ENCODE results near the gene PADI3. TPM values are rescaled to one million over a fixed set of nuclear protein-coding genes. Genes with fewer than 3 reads are reported as not detected.

PADI3 gene
- polyA plus RNA-seq, 1 of the 3 experiments (the other 2 are of a cell fraction): 0.30 TPM

GRCh38 chr1:17270891-17271765 lies 22.2 kb downstream of the PADI3 start:
- no peaks in the 10 kb centered on the region for H3F3A ChIP-seq (replicated peaks; ENCODE audit: insufficient read depth)
- no peak overlapping the region for H2AFZ ChIP-seq (ENCODE audit: low read depth)
- no peaks in the 10 kb centered on the region for H4K20me1 ChIP-seq (ENCODE audit: insufficient read depth)
- no peak overlapping the region for H3K4me2 ChIP-seq
- no peak overlapping the region for H3K27ac ChIP-seq (ENCODE audit: low read depth in 2 of 2, low read length in 1 of 2)
- H3K4me1 ChIP-seq (ENCODE audit: control insufficient read depth in 1 of 2, insufficient read depth in 2 of 2, low read depth in 1 of 2, low read length in 1 of 2): no peaks in the 10 kb centered on the region
- H3K27me3 ChIP-seq (ENCODE audit: insufficient read depth): no peaks in the 10 kb centered on the region
- no peaks in the 10 kb centered on the region for H3K9me2 ChIP-seq
- H3K4me3 ChIP-seq (ENCODE audit: low read depth in 2 of 2, low read length in 1 of 2): no peak overlapping the region
- no peaks in the 10 kb centered on the region for H3K79me2 ChIP-seq (ENCODE audit: insufficient read depth)
- H3K9me3 ChIP-seq: no peaks in the 10 kb centered on the region
- CTCF ChIA-PET: interaction anchor here (1.1 to 1.2 kb wide), 4 partner anchors 8 to 145 kb away, joined by 3 to 8 read pairs (median 4); no protein-coding TSS in a partner anchor
- no peaks in the 10 kb centered on the region for H3K36me3 ChIP-seq (replicated peaks in 1 of 2; ENCODE audit: control insufficient read depth in 1 of 2, insufficient read depth in 2 of 2, low read length in 1 of 2)
- no peak for DNase-seq
- no peak overlapping the region for H3K9ac ChIP-seq
- WGBS (ENCODE audit: low lambda C conversion rate): 84% methylated on average over 12 of the region's 23 CpGs
- POLR2A ChIA-PET: no interaction called here
- no peak for TF ChIP-seq EP300 (IDR thresholded peaks at IDR 0.05; ENCODE audit: borderline replicate concordance in 1 of 2, low read depth in 1 of 2, low read length in 1 of 2)

- no peak overlapping the region for H3K9ac ChIP-seq
- DNase-seq: no peak
- no peaks in the 10 kb centered on the region for H3F3A ChIP-seq (replicated peaks; ENCODE audit: insufficient read depth)
- POLR2A ChIA-PET: no interaction called here
- no peak overlapping the region for H3K4me3 ChIP-seq (ENCODE audit: low read depth in 2 of 2, low read length in 1 of 2)
- no peaks in the 10 kb centered on the region for H4K20me1 ChIP-seq (ENCODE audit: insufficient read depth)
- no peaks in the 10 kb centered on the region for H3K9me3 ChIP-seq
- no peak overlapping the region for H2AFZ ChIP-seq (ENCODE audit: low read depth)
- WGBS (ENCODE audit: low lambda C conversion rate): 88% methylated on average over 5 of the region's 6 CpGs
- no peaks in the 10 kb centered on the region for H3K79me2 ChIP-seq (ENCODE audit: insufficient read depth)
- H3K4me2 ChIP-seq: no peak overlapping the region
- no peaks in the 10 kb centered on the region for H3K9me2 ChIP-seq
- H3K27me3 ChIP-seq (ENCODE audit: insufficient read depth): no peaks in the 10 kb centered on the region
- H3K4me1 ChIP-seq (ENCODE audit: control insufficient read depth in 1 of 2, insufficient read depth in 2 of 2, low read depth in 1 of 2, low read length in 1 of 2): peaks cover 0 to 4% of the 10 kb centered on the region in 2 experiments; a peak in 1 of 4 replicates
- TF ChIP-seq EP300 (IDR thresholded peaks at IDR 0.05; ENCODE audit: borderline replicate concordance in 1 of 2, low read depth in 1 of 2, low read length in 1 of 2) (no peak), GATA2 (CRISPR knock-in tag; IDR thresholded peaks at IDR 0.05) (no peak), NRF1 (IDR thresholded peaks at IDR 0.05; ENCODE audit: low read depth, low read length) (no peak), ELF1 (IDR thresholded peaks at IDR 0.05) (no peak), SIN3A (IDR thresholded peaks at IDR 0.05; ENCODE audit: borderline replicate concordance, low read depth, low read length) (no peak)
- H3K27ac ChIP-seq (ENCODE audit: low read depth in 2 of 2, low read length in 1 of 2): no peak overlapping the region
- CTCF ChIA-PET: interaction anchor here (1.0 to 1.2 kb wide), 5 partner anchors 9 to 146 kb away, joined by 3 to 8 read pairs (median 4); no protein-coding TSS in a partner anchor
- H3K36me3 ChIP-seq (replicated peaks in 1 of 2; ENCODE audit: control insufficient read depth in 1 of 2, insufficient read depth in 2 of 2, low read length in 1 of 2): no peaks in the 10 kb centered on the region
Observed at GRCh38 chr1:17272066-17272465, 23.2 kb downstream of the PADI3 start.

GRCh38 chr1:17272646-17273045 lies 23.7 kb downstream of the PADI3 start:
- Histone ChIP-seq H3K36me3 (replicated peaks in 1 of 2; ENCODE audit: control insufficient read depth in 1 of 2, insufficient read depth in 2 of 2, low read length in 1 of 2) (no peaks in the 10 kb centered on the region), H3K4me3 (ENCODE audit: low read depth in 2 of 2, low read length in 1 of 2) (no peak overlapping the region), H3K9ac (no peak overlapping the region), H3K4me1 (ENCODE audit: control insufficient read depth in 1 of 2, insufficient read depth in 2 of 2, low read depth in 1 of 2, low read length in 1 of 2) (peaks cover 0 to 4% of the 10 kb centered on the region in 2 experiments; a peak in 1 of 4 replicates), H3K27me3 (ENCODE audit: insufficient read depth) (no peaks in the 10 kb centered on the region), H3K9me3 (no peaks in the 10 kb centered on the region), H3K27ac (ENCODE audit: low read depth in 2 of 2, low read length in 1 of 2) (no peak overlapping the region), H4K20me1 (ENCODE audit: insufficient read depth) (no peaks in the 10 kb centered on the region), H3K79me2 (ENCODE audit: insufficient read depth) (no peaks in the 10 kb centered on the region), H3K4me2 (no peak overlapping the region), H2AFZ (ENCODE audit: low read depth) (no peak overlapping the region), H3K9me2 (no peaks in the 10 kb centered on the region), H3F3A (replicated peaks; ENCODE audit: insufficient read depth) (no peaks in the 10 kb centered on the region)
- no peak for DNase-seq
- ChIA-PET POLR2A (no interaction called here), CTCF (interaction anchor here (1.0 to 1.8 kb wide), 5 partner anchors 13 to 147 kb away, joined by 3 to 8 read pairs (median 4); no protein-coding TSS in a partner anchor)
- WGBS (ENCODE audit: low lambda C conversion rate): 69% methylated on average over 4 of the region's 4 CpGs
- TF ChIP-seq POLR2AphosphoS5 (IDR thresholded peaks at IDR 0.05; ENCODE audit: low read depth, low read length): no peak
- TF ChIP-seq SIN3A (IDR thresholded peaks at IDR 0.05; ENCODE audit: borderline replicate concordance, low read depth, low read length): no peak
- TF ChIP-seq TEAD4 (IDR thresholded peaks at IDR 0.05; ENCODE audit: borderline replicate concordance, insufficient read depth): no peak
- TF ChIP-seq USF2 (IDR thresholded peaks at IDR 0.05; ENCODE audit: borderline replicate concordance, low read depth, low read length): no peak
- TF ChIP-seq SMC3 (IDR thresholded peaks at IDR 0.05; ENCODE audit: low read depth, low read length): no peak
- no peak for TF ChIP-seq EZH2phosphoT487 (IDR thresholded peaks at IDR 0.05; ENCODE audit: borderline replicate concordance, low read depth)
- no peak for TF ChIP-seq GABPA (IDR thresholded peaks at IDR 0.05; ENCODE audit: low read depth)
- no peak for TF ChIP-seq IRF3 (IDR thresholded peaks at IDR 0.05; ENCODE audit: low read depth, low read length)
- TF ChIP-seq FOXJ3 (CRISPR knock-in tag; IDR thresholded peaks at IDR 0.05): no peak
- no peak for TF ChIP-seq MAX (IDR thresholded peaks at IDR 0.05; ENCODE audit: low read depth)
- no peak for TF ChIP-seq RCOR1 (IDR thresholded peaks at IDR 0.05; ENCODE audit: low read length)
- TF ChIP-seq TCF12 (IDR thresholded peaks at IDR 0.05): no peak
- no peak for TF ChIP-seq MEF2A (IDR thresholded peaks at IDR 0.05; ENCODE audit: borderline replicate concordance, low read depth)
- TF ChIP-seq RFX5 (IDR thresholded peaks at IDR 0.05; ENCODE audit: low read length): no peak
- no peak for TF ChIP-seq EP300 (IDR thresholded peaks at IDR 0.05; ENCODE audit: borderline replicate concordance in 1 of 2, low read depth in 1 of 2, low read length in 1 of 2)
- no peak for TF ChIP-seq ELF1 (IDR thresholded peaks at IDR 0.05)
